SK-N-SH (cell line): Measurements from ENCODE around the gene REN.

Source experiments
- JUND ChIP-seq: IDR thresholded peaks from 2 replicates; pipeline ENCODE4 v1.4.0; 2012
- RFX5 ChIP-seq: IDR thresholded peaks from 2 replicates; pipeline ENCODE4 v1.6.1; 2012; ENCODE audit warnings: mild to moderate bottlenecking, improper control_type of control experiment, low read length
- RXRA ChIP-seq: IDR thresholded peaks from 2 replicates; pipeline ENCODE4 v1.4.0; 2012; ENCODE audit warnings: low read depth, mild to moderate bottlenecking, borderline replicate concordance
- TEAD4 ChIP-seq: IDR thresholded peaks from 2 replicates; pipeline ENCODE4 v1.4.0; 2012; ENCODE audit warnings: mild to moderate bottlenecking, borderline replicate concordance; ENCODE audit not compliant: insufficient read depth
- USF1 ChIP-seq: IDR thresholded peaks from 2 replicates; pipeline ENCODE4 v1.4.0; 2012; ENCODE audit warnings: low read depth, borderline replicate concordance
- USF2 ChIP-seq: fragments of 150-350 bp; IDR thresholded peaks from 2 replicates; pipeline ENCODE4 v1.6.1; 2017; ENCODE audit warnings: antibody characterized with exemption, low read length, low read depth, borderline replicate concordance
- TF ChIP-seq, protein P1 (sequence below): fragments of 200-600 bp; sonication (generic); IDR thresholded peaks from 2 replicates; pipeline ENCODE4 v1.6.1; 2017; ENCODE audit warnings: antibody characterized with exemption, mild to moderate bottlenecking, moderate library complexity

- no peak for TF ChIP-seq JUND
- TF ChIP-seq, protein P1, sequence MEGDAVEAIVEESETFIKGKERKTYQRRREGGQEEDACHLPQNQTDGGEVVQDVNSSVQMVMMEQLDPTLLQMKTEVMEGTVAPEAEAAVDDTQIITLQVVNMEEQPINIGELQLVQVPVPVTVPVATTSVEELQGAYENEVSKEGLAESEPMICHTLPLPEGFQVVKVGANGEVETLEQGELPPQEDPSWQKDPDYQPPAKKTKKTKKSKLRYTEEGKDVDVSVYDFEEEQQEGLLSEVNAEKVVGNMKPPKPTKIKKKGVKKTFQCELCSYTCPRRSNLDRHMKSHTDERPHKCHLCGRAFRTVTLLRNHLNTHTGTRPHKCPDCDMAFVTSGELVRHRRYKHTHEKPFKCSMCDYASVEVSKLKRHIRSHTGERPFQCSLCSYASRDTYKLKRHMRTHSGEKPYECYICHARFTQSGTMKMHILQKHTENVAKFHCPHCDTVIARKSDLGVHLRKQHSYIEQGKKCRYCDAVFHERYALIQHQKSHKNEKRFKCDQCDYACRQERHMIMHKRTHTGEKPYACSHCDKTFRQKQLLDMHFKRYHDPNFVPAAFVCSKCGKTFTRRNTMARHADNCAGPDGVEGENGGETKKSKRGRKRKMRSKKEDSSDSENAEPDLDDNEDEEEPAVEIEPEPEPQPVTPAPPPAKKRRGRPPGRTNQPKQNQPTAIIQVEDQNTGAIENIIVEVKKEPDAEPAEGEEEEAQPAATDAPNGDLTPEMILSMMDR, result no peak
- no peak for TF ChIP-seq TEAD4
- TF ChIP-seq RXRA, result no peak
- no peak for TF ChIP-seq RFX5
- TF ChIP-seq USF1, result no peak
- TF ChIP-seq USF2, result no peak
Observed at GRCh38 chr1:204149635-204150565, 16.2 kb downstream of the REN start.
